HepG2 (cell line): ENCODE data around the gene RABGAP1L. TPM values are rescaled to one million over a fixed set of nuclear protein-coding genes. Genes with fewer than 3 reads are reported as not detected.

Source experiments
- ESRRA ChIP-seq: sonication (generic); formaldehyde crosslinking; IDR thresholded peaks from 2 replicates; pipeline ENCODE4 v1.5.1; 2020; ENCODE audit warnings: mild to moderate bottlenecking, low read depth, missing genetic modification reagents
- HNRNPUL1 ChIP-seq: fragments of 200-400 bp; formaldehyde crosslinking; IDR thresholded peaks from 2 replicates; pipeline ENCODE4 v1.6.1; 2017; ENCODE audit warnings: low read depth, mild to moderate bottlenecking, low read length, moderate library complexity
- NFATC3 ChIP-seq: sonication (generic); formaldehyde crosslinking; IDR thresholded peaks from 2 replicates; pipeline ENCODE4 v1.5.1; 2020; ENCODE audit warnings: mild to moderate bottlenecking, missing genetic modification reagents
- STAT5B ChIP-seq: sonication (generic); formaldehyde crosslinking; IDR thresholded peaks from 2 replicates; pipeline ENCODE4 v1.4.0; 2020; ENCODE audit warnings: missing genetic modification reagents
- polyA plus RNA-seq, 8 experiments: library from polyadenylated mRNA; depleted of rRNA in 3 of 8; stranded (reverse) in 7 of 8; unstranded in 1 of 8; fragments of >200 nt; fragmentation: Illumina TruSeq in 4 of 8; extraction: Trizol in 4 of 8; gene quantifications; 2 replicates each; pipeline versions ENCODE4 v1.2.1 to v1.2.3, GENCODE V29; 2011 to 2016; ENCODE audit warnings: low read depth in 4 of 8, missing spikeins in 1 of 8, mixed read lengths in 1 of 8; ENCODE audit not compliant: insufficient read depth in 1 of 8
- total RNA-seq, 5 experiments: library from RNA; depleted of rRNA; stranded (reverse); fragments of >200 nt; fragmentation: Illumina TruSeq; extraction: Trizol; gene quantifications; 2 replicates each; pipeline ENCODE4 v1.2.3, GENCODE V29; 2016; ENCODE audit warnings: low read depth in 1 of 5
- TF ChIP-seq, protein P1 (sequence below): sonication (generic); formaldehyde crosslinking; IDR thresholded peaks from 2 replicates; pipeline ENCODE4 v1.5.0; 2020; ENCODE audit warnings: missing genetic modification reagents, mild to moderate bottlenecking, borderline replicate concordance
- TF ChIP-seq, protein P2 (sequence below), 2 experiments: fragments of 450-650 bp in 1 of 2; sonication (generic) in 1 of 2; formaldehyde crosslinking in 1 of 2; IDR thresholded peaks; 2 replicates each; pipeline versions ENCODE4 v1.6.1 to v1.8.0; 2016 to 2022; ENCODE audit warnings: antibody characterized with exemption in 1 of 2, mild to moderate bottlenecking in 1 of 2, missing genetic modification reagents in 1 of 2
- TF ChIP-seq, protein P3 (sequence below): sonication (generic); formaldehyde crosslinking; IDR thresholded peaks from 2 replicates; pipeline ENCODE4 v1.5.0; 2020; ENCODE audit warnings: mild to moderate bottlenecking, missing genetic modification reagents, borderline replicate concordance

RABGAP1L gene
- total and polyA plus RNA-seq, 2 of the 13 experiments (the other 11 are each of a cell fraction or from before 2014, with no cell fraction given): 7.9 to 22.6 TPM

DNA sequence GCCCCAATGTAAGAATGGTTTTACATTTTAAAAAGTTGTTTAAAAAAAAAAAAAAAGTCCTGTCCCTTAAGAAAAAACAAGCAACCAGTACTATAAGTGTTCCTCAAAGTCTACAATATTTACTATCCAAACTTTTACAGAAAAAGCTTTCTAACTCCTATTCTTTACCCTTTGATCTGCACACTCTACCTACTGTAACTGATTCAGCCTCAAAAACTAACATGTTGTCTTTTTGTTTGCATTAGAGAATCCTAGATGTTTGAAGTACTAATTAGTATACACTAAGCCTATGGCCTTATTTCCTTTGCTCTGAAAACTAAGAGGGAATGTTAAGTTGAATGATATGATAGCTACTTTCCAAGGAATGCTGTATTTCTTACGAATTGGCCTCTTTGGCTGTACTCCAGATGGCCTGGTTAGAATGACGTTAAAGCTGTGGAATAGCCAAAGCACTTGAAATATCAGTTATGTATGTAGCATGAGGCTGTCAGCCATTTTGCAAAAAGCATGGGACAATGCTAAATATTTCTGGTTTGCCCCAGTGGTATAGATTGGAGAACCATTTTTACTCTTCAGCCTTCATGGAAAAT lies 523.2 kb downstream of the RABGAP1L start (continued):
- TF ChIP-seq, protein P1, sequence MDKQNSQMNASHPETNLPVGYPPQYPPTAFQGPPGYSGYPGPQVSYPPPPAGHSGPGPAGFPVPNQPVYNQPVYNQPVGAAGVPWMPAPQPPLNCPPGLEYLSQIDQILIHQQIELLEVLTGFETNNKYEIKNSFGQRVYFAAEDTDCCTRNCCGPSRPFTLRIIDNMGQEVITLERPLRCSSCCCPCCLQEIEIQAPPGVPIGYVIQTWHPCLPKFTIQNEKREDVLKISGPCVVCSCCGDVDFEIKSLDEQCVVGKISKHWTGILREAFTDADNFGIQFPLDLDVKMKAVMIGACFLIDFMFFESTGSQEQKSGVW (CRISPR knock-in tag): no peak
- TF ChIP-seq NFATC3 (CRISPR knock-in tag) (no peak), ESRRA (no peak), STAT5B (CRISPR knock-in tag) (no peak), HNRNPUL1 (no peak)
- TF ChIP-seq, protein P2, sequence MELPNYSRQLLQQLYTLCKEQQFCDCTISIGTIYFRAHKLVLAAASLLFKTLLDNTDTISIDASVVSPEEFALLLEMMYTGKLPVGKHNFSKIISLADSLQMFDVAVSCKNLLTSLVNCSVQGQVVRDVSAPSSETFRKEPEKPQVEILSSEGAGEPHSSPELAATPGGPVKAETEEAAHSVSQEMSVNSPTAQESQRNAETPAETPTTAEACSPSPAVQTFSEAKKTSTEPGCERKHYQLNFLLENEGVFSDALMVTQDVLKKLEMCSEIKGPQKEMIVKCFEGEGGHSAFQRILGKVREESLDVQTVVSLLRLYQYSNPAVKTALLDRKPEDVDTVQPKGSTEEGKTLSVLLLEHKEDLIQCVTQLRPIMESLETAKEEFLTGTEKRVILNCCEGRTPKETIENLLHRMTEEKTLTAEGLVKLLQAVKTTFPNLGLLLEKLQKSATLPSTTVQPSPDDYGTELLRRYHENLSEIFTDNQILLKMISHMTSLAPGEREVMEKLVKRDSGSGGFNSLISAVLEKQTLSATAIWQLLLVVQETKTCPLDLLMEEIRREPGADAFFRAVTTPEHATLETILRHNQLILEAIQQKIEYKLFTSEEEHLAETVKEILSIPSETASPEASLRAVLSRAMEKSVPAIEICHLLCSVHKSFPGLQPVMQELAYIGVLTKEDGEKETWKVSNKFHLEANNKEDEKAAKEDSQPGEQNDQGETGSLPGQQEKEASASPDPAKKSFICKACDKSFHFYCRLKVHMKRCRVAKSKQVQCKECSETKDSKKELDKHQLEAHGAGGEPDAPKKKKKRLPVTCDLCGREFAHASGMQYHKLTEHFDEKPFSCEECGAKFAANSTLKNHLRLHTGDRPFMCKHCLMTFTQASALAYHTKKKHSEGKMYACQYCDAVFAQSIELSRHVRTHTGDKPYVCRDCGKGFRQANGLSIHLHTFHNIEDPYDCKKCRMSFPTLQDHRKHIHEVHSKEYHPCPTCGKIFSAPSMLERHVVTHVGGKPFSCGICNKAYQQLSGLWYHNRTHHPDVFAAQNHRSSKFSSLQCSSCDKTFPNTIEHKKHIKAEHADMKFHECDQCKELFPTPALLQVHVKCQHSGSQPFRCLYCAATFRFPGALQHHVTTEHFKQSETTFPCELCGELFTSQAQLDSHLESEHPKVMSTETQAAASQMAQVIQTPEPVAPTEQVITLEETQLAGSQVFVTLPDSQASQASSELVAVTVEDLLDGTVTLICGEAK (IDR thresholded peaks at IDR 0.05): no peak
- TF ChIP-seq, protein P2 (CRISPR knock-in tag; IDR thresholded peaks at IDR 0.05): no peak
- TF ChIP-seq, protein P3, sequence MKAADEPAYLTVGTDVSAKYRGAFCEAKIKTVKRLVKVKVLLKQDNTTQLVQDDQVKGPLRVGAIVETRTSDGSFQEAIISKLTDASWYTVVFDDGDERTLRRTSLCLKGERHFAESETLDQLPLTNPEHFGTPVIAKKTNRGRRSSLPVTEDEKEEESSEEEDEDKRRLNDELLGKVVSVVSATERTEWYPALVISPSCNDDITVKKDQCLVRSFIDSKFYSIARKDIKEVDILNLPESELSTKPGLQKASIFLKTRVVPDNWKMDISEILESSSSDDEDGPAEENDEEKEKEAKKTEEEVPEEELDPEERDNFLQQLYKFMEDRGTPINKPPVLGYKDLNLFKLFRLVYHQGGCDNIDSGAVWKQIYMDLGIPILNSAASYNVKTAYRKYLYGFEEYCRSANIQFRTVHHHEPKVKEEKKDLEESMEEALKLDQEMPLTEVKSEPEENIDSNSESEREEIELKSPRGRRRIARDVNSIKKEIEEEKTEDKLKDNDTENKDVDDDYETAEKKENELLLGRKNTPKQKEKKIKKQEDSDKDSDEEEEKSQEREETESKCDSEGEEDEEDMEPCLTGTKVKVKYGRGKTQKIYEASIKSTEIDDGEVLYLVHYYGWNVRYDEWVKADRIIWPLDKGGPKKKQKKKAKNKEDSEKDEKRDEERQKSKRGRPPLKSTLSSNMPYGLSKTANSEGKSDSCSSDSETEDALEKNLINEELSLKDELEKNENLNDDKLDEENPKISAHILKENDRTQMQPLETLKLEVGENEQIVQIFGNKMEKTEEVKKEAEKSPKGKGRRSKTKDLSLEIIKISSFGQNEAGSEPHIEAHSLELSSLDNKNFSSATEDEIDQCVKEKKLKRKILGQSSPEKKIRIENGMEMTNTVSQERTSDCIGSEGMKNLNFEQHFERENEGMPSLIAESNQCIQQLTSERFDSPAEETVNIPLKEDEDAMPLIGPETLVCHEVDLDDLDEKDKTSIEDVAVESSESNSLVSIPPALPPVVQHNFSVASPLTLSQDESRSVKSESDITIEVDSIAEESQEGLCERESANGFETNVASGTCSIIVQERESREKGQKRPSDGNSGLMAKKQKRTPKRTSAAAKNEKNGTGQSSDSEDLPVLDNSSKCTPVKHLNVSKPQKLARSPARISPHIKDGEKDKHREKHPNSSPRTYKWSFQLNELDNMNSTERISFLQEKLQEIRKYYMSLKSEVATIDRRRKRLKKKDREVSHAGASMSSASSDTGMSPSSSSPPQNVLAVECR: no peak
